HPDE6-E6E7 (cell line): ENCODE results near the gene FTO.
"Not testable (repeated sequence)": the region's sequence is repeated elsewhere in the genome, so short reads cannot be mapped to it uniquely, and the experiment has no call there.

ENCODE experiments used
- DNase-seq: peaks from one replicate; pipeline ENCODE4 v3.0.0; 2011; ENCODE audit warnings: missing footprints; ENCODE audit errors: extremely low spot score

The FTO gene

GRCh38 chr16:53863861-53864260, 159.9 kb downstream of the FTO start:
- DNase-seq: no peak

GRCh38 chr16:53864819-53865493, 161.0 kb downstream of the FTO start:
- DNase-seq: peak; percentile 53

- peak; percentile 54 for DNase-seq
These were observed 161.5 kb downstream of the FTO start for GRCh38 chr16:53865494-53865863.

GRCh38 chr16:53866520-53866919, 162.6 kb downstream of the FTO start:
- no peak for DNase-seq

- DNase-seq: no peak
These were observed 166.9 kb downstream of the FTO start for GRCh38 chr16:53870831-53871230.

- DNase-seq: no peak
These were observed 168.6 kb downstream of the FTO start for GRCh38 chr16:53872248-53873221.

GRCh38 chr16:53876811-53877210, 172.9 kb downstream of the FTO start:
- no peak for DNase-seq

- DNase-seq: no peak
These were observed 174.3 kb downstream of the FTO start for GRCh38 chr16:53878216-53878615.

- DNase-seq: peak; percentile 60
These were observed 177.4 kb downstream of the FTO start for GRCh38 chr16:53881371-53881770.

GRCh38 chr16:53882310-53882709, 178.4 kb downstream of the FTO start:
- no peak for DNase-seq

GRCh38 chr16:53884748-53885147, 180.8 kb downstream of the FTO start:
- no peak for DNase-seq

GRCh38 chr16:53886482-53887378, 182.8 kb downstream of the FTO start:
- DNase-seq: no peak

- DNase-seq: no peak
These were observed 184.3 kb downstream of the FTO start for GRCh38 chr16:53888222-53888621.

- not testable (repeated sequence) for DNase-seq
These were observed 186.9 kb downstream of the FTO start for GRCh38 chr16:53890877-53891276.

- DNase-seq: no peak
These were observed 187.6 kb downstream of the FTO start for GRCh38 chr16:53891409-53892139.

GRCh38 chr16:53892155-53892554, 188.2 kb downstream of the FTO start:
- DNase-seq: no peak

GRCh38 chr16:53893731-53894435, 189.9 kb downstream of the FTO start:
- DNase-seq: no peak

GRCh38 chr16:53894686-53895085, 190.7 kb downstream of the FTO start:
- no peak for DNase-seq

GRCh38 chr16:53895433-53895832, 191.5 kb downstream of the FTO start:
- no peak for DNase-seq

GRCh38 chr16:53895851-53896250, 191.9 kb downstream of the FTO start:
- no peak for DNase-seq

GRCh38 chr16:53896722-53897121, 192.8 kb downstream of the FTO start:
- DNase-seq: no peak
